GM18907 (cell line): Measurements from ENCODE around the gene CD177.
"Not testable (repeated sequence)": the region's sequence is repeated elsewhere in the genome, so short reads cannot be mapped to it uniquely, and the experiment has no call there.

Source experiments
- ATAC-seq: cut with Tn5 transposase; IDR thresholded peaks from one replicate; pipeline ENCODE4 v1.9.1; 2021; ENCODE audit warnings: mild to moderate bottlenecking, moderate library complexity; ENCODE audit not compliant: unreplicated experiment

The CD177 gene, protein sequence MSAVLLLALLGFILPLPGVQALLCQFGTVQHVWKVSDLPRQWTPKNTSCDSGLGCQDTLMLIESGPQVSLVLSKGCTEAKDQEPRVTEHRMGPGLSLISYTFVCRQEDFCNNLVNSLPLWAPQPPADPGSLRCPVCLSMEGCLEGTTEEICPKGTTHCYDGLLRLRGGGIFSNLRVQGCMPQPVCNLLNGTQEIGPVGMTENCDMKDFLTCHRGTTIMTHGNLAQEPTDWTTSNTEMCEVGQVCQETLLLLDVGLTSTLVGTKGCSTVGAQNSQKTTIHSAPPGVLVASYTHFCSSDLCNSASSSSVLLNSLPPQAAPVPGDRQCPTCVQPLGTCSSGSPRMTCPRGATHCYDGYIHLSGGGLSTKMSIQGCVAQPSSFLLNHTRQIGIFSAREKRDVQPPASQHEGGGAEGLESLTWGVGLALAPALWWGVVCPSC

DNA sequence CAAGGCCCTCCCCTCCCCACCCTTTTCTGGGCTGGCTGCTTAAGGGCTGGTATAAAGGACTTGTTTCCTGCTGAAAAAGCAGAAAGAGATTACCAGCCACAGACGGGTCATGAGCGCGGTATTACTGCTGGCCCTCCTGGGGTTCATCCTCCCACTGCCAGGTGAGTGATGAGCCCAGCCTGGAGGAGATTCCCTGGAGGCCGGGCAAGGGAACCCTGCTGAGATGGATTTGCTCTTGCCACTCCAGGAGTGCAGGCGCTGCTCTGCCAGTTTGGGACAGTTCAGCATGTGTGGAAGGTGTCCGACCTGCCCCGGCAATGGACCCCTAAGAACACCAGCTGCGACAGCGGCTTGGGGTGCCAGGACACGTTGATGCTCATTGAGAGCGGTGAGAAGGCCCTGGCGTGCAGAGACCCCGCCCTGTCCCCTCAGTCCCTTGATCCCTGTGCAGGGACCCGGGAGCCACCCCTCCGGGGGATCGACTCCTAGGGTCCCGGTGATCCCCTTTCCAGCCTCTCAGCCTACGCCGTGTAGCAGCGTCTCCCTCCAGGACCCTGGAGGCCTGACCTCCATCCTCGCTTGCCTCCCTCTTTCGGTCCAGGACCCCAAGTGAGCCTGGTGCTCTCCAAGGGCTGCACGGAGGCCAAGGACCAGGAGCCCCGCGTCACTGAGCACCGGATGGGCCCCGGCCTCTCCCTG is at the start of gene CD177:
TSS of gene CD177 (plus strand) at position 81 of the 699 bp plus-strand sequence. CDS start at position 110, 29 bp downstream.
- no peak for ATAC-seq

DNA sequence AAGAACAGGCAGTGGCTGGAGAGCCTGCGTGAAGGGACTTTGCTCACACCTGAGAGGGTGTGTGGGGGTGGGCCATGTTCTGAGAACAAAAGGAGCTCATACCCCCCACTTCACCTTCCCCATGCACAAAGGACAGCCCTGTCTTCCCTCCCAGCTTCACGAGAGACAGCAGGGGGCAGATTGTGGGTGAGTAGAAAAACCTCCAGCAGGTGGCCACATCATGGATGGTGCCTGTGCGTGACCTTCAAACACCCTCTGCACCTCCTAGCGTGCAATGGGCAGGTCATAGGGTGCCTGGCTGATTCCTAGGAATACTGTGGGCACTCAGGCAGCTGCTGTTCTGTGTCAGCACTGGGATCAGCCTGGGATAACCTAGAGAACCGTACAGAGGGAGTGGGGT is 47.8 kb upstream of the CD177 start:
- ATAC-seq, result no peak

DNA sequence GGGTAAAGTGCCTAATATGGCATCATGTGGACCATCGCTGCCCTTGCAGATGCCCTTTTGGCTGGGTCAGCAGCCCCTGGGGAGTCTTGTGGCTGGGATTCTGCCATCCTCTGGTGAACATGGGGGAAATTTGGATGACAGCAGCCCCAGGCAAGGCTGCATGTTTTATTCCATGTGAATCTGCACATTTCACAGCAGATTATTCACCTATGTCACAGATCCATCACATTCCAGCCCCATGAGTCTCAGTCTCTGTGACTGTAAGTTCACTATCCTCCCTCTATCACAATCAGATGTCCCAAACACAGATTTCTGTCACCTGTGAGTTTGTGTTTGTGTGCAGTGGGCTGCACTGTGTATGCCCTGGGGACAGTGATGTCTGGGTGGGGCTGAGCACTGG is 47.4 kb upstream of the CD177 start:
- no peak for ATAC-seq

DNA sequence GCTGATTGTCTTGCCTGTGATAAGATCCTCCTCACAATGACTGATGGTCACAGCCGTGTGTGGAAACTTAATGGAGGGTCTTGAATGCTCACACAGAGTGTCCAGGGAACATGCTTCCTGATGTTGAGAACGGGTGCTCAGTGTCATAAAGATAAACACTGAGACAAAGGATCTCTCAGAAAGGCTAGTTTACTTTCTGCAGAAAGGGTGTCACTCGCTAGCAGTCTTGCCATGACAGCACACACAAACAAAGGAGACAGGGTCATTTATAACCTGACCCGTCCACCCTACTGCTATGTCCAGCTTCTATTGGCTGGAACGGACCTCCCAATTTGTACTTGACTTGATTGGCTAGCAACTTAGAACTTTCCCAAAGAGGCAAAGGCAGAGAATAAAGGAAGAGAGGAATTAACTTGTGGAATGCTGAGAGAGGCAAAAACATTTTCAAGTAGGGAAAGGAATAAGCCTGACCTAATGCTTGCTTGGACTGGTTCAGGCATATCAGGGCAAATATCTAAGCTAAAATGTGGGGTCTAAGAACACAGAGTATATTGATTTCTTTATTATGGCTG is 45.2 kb upstream of the CD177 start:
- no peak for ATAC-seq

DNA sequence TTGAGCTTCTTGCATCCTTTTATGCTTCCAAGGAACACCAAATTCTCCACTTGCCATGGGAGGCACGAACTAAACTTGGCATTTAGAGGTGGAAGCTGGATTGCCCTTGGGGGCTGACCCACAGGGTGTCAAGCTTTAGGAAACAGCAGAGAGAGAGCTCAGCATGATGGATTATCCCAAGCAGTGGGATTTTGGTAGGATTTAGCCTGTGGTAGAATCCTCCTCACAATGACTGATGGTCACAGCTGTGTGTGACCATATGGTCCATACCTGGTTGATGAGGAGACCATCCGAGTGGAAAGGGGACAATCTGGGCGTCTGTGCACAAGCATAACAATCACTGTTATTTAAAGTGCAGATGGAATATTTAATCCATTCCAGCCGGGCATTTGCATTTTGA is 44.0 kb upstream of the CD177 start:
- no peak for ATAC-seq

DNA sequence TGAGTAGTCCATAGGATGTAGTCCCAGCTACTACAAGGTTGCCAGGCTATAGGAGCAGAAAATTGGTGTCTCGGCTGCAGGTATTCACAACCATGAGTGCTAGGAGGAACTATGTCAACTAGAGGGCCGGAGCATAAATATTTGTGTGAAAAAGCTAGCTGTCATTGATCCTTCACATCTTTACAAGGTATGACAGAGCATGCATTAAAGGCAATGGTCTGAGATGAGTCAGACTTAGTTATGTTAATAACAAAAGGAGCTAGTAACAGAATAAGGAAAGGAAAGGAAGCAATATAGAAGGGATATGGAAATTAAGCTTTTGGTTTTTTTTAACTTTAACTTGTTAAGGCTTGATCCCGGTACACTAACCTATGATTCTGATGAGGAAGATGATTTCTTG is 43.3 kb upstream of the CD177 start:
- no peak for ATAC-seq

DNA sequence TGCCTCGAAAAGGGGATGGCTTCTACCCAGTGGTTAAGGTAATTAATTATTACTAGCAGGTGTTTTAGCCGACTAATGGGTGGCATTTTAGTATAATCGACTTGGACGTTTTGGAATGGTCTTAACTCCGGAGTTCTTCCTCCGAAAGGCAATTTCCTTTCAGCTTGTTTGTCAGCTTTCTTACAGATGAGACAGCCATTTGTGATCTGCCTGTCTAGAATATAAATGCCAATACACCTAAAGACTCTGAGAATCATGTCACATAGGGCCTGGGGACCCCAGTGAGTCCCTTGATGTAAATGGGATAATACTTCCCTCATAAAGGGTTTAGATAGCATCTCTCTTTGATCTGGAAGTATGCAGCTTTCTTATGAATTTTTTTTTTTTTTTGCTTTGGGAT is 42.2 kb upstream of the CD177 start:
- no peak for ATAC-seq

DNA sequence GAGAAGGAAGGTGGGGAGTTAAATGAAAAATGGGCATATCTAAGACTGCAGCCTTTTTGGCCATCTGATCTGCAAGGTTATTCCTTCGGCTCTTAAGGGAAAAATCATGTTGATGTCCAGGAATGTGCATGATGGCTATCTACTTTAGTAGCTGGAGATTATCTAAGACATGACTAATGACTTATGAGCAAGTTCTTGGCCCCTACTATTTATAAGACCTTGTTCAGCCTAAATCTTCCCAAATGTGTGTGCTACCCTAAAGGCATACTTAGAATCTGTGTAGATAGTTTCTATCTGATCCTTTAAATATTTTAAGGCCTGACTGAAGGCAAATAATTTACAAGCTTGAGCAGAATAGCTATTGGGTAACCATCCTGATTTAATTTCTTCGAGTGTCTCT is 41.8 kb upstream of the CD177 start:
- ATAC-seq, result no peak

DNA sequence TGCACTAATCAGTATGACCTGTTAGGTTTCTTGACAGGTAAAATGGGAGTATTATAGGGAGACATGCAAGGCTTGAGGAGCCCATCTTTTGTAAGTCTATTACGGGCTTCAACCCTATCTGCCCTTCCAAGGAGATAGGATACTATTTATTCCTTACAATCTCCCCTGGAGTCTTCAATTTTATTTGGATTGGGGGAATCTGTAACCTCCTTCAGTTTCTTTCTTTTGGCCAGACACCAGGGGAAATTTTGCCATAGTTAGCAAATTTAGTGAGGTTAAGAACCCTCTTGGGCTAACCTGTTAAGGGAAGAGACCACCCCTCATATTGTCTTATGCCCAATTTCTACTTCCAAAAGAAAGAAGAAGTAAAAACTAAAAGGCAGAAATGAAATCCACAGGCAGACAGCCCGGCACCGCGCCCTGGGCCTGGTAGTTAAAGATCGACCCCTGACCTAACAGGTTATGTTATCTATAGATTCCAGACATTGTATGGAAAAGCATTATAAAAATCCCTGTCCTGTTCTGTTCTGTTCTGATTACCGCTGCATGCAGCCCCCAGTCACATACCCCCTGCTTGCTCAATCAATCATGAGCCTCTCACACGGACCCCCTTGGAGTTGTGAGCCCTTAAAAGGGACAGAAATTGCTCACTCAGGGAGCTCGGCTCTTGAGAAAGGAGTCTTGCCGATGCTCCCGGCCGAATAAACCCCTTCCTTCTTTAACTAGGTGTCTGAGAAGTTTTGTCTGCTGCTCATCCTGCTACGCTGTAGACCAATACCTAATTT is 39.6 kb upstream of the CD177 start:
- ATAC-seq, result no peak

DNA sequence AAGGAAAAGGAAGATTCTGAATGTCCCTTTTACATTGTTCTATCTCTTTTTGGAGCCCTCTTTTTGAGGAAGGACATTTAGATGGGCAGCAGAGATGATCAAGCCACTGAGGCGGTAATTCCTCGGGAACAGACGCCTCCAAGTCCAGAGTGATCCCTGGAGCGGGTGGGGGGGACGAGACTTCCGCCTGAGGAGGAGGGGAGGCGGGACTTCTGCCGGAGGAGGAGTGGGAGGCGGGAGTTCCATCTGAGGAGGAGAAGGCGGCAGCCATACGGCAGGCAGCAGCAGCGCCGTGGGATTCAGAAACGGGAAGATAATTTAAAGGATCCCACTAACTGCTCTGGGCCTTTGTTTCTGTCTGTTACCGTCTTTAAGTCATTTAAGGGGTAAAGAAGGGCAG is 37.6 kb upstream of the CD177 start:
- no peak for ATAC-seq

DNA sequence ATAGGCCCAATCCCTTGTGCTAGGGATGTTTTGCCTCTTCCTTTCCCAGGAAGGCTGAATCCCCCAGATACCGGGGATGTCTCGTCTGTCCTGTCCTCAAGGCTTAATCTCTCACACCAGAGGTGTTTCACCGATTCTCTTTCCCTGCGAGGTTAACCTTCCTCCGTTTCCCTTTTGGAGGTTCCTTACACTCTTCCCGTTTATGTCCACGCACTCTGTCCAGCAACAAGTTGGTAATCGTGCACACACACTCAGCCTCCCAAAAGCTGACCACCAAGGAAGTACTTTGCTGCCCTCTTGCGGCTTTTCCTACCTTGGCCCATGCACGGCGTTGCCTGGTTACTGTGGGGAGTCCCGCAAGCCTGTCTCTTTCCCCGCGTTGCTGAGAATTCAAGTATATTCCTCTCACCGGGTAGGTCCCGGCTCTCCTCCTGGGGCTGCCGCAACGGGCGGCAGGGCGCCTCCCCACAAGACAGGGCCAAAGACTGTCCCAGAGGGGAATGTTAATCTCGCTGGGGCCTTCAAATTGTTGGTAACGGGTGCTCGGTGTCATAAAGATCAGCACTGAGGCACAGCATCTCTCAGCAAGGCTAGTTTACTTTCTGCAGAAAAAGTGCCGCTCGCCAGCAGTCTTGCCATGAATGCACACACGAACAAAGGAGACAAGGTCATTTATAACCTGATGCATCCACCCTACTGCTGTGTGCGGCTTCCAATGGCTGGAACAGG is 36.7 kb upstream of the CD177 start:
- ATAC-seq, result no peak

DNA sequence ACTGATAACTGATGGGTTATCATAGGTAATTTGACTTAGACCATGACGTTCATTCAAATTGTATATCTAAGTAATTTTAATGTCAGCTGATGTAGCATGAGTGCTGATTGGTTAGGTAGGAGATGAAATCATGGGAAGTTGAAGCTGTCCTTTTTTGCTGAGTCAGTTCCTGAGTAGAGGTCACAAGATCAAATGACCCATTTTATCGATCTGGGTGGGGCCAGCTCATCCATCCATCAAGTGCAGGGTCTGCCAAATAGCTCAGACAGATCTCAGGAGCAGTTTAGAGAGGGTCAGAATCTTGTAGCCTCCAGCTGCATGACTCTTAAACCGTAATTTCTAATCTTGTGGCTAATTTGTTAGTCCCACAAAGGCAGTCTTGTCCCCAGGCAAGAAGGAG is 35.3 kb upstream of the CD177 start:
- ATAC-seq, result no peak

DNA sequence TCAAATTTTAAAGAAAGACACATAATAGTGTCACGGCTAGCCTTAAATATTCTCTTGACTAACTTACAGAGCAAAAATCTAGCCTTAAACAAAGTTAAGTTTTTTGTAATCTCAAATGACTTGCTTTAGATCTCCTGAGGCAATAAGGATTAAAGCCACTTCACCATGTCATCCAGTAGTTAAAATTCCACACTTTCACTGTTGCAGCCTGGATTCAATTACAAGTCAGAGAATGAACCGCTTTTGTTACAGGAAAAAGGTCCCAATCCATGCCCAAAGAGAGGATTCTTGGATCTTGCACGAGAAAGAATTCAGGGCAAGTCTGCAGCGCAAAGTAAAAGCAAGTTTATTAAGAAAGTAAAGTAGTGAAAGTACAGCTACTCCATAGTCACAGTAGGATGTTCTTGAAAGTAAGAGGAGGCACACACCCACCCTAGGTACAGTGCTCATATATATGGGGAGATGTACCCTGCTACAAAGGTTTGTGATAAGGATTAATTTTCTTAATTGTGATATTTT is 34.6 kb upstream of the CD177 start:
- no peak for ATAC-seq

DNA sequence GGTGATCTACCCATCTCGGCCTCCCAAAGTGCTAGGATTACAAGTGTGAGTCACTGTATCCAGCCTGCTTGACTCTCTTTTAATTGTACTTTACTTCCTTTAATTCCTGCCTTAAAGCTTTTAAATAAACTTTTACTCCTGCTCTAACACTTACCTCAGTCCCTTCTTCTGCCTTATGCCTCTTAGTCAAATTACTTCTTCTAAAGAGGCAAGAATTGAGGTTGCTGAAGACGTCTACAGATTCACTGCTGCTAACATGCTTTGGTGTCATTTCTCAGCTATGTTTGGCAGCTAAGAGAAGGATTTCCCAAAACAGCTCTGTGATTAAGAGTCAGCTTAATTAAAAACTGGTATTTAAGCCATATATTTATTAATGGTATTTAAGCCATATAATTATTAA is 32.9 kb upstream of the CD177 start:
- no peak for ATAC-seq

DNA sequence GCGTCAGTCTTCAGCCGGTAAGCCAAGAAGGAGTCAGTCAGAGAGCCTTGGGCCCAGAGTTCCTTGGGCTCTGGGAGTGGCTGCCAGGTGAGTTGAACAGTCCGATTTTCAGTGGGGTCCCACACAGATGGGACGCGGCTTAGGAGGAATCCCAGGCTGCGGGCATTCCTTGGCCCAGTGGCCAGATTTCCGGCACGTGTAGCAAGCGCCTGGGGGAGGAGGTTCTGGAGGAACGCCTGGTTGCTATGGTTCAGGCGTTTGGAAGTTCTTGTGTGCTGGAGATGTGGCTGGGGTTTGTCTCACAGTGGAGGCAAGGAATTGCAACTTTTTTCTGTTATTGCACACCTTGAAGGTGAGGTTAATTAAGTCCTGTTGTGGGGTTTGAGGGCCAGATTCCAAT is 26.7 kb upstream of the CD177 start:
- ATAC-seq, result not testable (repeated sequence)

DNA sequence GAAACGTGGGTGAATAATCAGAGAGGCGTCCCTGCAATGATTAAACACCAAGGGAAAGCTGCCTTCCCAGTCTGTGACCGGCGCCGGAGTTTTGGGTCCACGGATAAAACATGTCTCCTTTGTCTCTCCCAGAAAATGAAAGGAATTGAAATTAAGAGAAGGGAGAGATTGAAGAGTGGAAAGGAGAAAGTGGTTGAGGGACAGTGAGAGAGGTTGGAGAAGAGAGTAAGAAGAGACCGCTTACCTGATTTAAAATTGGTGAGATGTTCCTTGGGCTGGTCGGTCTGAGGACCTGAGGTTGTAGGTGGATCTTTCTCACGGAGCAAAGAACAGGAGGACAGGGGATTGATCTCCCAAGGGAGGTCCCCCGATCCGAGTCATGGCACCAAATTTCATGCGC is 24.9 kb upstream of the CD177 start:
- not testable (repeated sequence) for ATAC-seq

DNA sequence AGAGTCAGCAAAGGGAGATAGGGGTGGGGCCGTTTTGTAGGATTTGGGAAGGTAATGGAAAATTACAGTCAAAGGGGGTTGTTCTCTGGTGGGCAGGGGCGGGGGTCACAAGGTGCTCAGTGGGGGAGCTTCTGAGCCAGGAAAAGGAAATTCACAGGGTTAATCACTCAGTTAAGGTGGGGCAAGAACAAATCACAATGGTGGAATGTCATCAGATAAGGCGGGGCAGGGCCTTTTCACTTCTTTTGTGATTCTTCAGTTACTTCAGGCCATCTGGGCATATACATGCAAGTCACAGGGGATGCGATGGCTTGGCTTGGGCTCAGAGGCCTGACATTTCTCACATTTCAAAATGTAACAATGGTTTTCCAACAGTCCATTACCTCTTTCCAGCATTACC is 24.4 kb upstream of the CD177 start:
- ATAC-seq, result not testable (repeated sequence)

DNA sequence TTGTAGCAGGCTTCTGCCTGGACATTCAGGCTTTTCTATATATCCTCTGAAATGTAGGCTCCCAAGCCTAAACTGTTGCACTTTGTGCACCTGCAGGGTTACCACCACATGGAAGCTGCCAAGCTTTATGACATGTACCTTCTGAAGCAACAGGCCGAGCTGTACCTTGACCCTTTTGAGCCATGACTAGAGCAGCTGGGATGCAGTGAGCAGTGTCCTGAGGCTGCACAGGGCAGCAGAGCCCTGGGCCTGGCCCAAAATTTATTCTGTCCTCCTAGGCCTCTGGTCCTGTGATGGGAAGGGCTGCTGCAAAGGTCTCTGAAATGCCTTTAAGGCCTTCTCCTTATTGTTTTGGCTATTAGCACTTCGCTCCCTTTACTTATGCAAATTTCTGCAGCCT is 23.5 kb upstream of the CD177 start:
- ATAC-seq, result no peak

DNA sequence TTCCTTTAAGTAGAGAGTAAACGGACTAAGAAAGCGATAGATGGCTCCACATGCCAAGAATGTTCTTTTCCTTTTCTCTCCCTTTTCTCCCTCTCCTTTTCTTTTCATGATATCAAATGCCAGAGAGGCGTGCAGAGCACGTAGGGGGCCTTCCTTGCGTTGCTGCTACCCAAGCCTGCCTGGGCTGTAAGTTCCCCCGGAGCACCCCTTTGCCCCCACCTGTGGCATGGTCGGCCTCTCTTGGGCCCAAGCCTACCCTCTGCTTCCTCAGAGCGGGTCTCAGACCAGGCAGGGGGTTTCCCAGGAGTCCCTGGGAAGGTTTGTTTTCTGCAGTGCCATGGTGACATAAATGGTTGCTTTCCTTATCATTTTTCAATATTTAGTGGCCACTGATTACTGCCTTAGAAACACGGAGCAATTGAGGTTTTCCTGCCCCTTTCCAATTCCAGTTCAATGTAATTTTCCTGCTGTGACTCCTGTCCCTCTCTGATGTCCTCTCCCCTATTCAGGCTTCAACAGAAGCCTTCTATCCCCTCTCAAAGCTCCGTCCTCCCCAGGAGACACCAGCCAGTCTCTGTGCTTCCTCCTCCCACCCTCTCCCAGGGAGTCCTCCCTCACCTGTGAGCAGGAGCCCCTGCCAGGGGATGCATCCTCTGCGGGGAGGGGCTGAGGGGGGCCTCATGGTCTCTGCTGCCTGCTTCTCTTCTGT is 22.6 kb upstream of the CD177 start:
- no peak for ATAC-seq
